Neural cell (in vitro differentiated cells): ENCODE measurements around the gene TMEM50B. TPM values are rescaled to one million over a fixed set of nuclear protein-coding genes. Genes with fewer than 3 reads are reported as not detected.
"Not testable (repeated sequence)": the region's sequence is repeated elsewhere in the genome, so short reads cannot be mapped to it uniquely, and the experiment has no call there.

Experiments used
- H2AFZ ChIP-seq: fragments of 200-600, 300-800 bp; sonication (generic), shearing (Covaris generic); 2 replicates; pipeline ENCODE4 v1.6.0; 2014; ENCODE audit warnings: low read depth, mild to moderate bottlenecking, antibody characterized with exemption, low read length, moderate library complexity
- H3F3A ChIP-seq: fragments of 200-600 bp; shearing (Covaris generic); 2 replicates; pipeline ENCODE4 v1.6.1; 2016; ENCODE audit warnings: mild to moderate bottlenecking, moderate library complexity, mixed read lengths, antibody characterized with exemption, low read length; ENCODE audit not compliant: insufficient read depth, poor library complexity, severe bottlenecking
- H3K27ac ChIP-seq: fragments of 200-600, 300-800 bp; sonication (generic), shearing (Covaris generic); 2 replicates; pipeline ENCODE4 v1.5.1; 2014; ENCODE audit warnings: mild to moderate bottlenecking, low read length, moderate library complexity
- H3K27me3 ChIP-seq: fragments of 300-800, 200-600 bp; sonication (generic), shearing (Covaris generic); 2 replicates; pipeline ENCODE4 v1.6.0; 2014; ENCODE audit warnings: mild to moderate bottlenecking, low read depth, low read length, moderate library complexity; ENCODE audit not compliant: insufficient read depth
- H3K36me3 ChIP-seq: fragments of 300-800, 200-600 bp; sonication (generic), shearing (Covaris generic); 2 replicates; pipeline ENCODE4 v1.5.1; 2014; ENCODE audit warnings: mild to moderate bottlenecking, antibody characterized with exemption, low read length, moderate library complexity; ENCODE audit not compliant: insufficient read depth
- H3K4me2 ChIP-seq: fragments of 300-800, 200-600 bp; sonication (generic), shearing (Covaris generic); 2 replicates; pipeline ENCODE4 v1.6.0; 2014; ENCODE audit warnings: mild to moderate bottlenecking, low read length
- H3K4me3 ChIP-seq: fragments of 300-800, 200-600 bp; sonication (generic), shearing (Covaris generic); 2 replicates; pipeline ENCODE4 v1.5.1; 2014; ENCODE audit warnings: mild to moderate bottlenecking, low read length, moderate library complexity
- H3K79me2 ChIP-seq: fragments of 200-600 bp; shearing (Covaris generic); replicated peaks from 2 replicates; pipeline ENCODE4 v1.6.0; 2014; ENCODE audit warnings: mild to moderate bottlenecking, low read length, moderate library complexity; ENCODE audit not compliant: insufficient read depth
- H3K9ac ChIP-seq: fragments of 300-800, 200-600 bp; sonication (generic), shearing (Covaris generic); 2 replicates; pipeline ENCODE4 v1.6.1; 2016; ENCODE audit warnings: mild to moderate bottlenecking, low read length, mixed read lengths
- H3K9me2 ChIP-seq: fragments of 200-600 bp; shearing (Covaris generic); 2 replicates; pipeline ENCODE4 v1.6.1; 2016; ENCODE audit warnings: mild to moderate bottlenecking, low read length, mixed read lengths; ENCODE audit not compliant: insufficient read depth
- H3K9me3 ChIP-seq: fragments of 200-600, 300-800 bp; sonication (generic), shearing (Covaris generic); 2 replicates; pipeline ENCODE4 v1.6.1; 2016; ENCODE audit warnings: mild to moderate bottlenecking, mixed run types, low read length, moderate library complexity, mixed read lengths
- H4K20me1 ChIP-seq: fragments of 200-600 bp; shearing (Covaris generic); 2 replicates; pipeline ENCODE4 v1.6.1; 2016; ENCODE audit warnings: mild to moderate bottlenecking, mixed run types; ENCODE audit not compliant: insufficient read depth
- CTCF ChIP-seq: fragments of 450-650 bp; IDR thresholded peaks from 2 replicates; pipeline ENCODE4 v1.5.1; 2014; ENCODE audit warnings: antibody characterized with exemption, mild to moderate bottlenecking, moderate library complexity; ENCODE audit not compliant: poor library complexity, severe bottlenecking
- EP300 ChIP-seq: fragments of 450-650 bp; conservative IDR thresholded peaks from 2 replicates; pipeline ENCODE4 v1.6.1; 2014; ENCODE audit warnings: antibody characterized with exemption, mild to moderate bottlenecking, moderate library complexity; ENCODE audit not compliant: poor library complexity, severe bottlenecking
- EZH2 ChIP-seq: fragments of 200-600, 300-800 bp; shearing (Covaris generic), sonication (generic); IDR thresholded peaks from 2 replicates; pipeline ENCODE4 v1.6.1; 2014; ENCODE audit warnings: antibody characterized with exemption, low read length, borderline replicate concordance, mild to moderate bottlenecking; ENCODE audit not compliant: insufficient read depth, poor library complexity, severe bottlenecking
- MXI1 ChIP-seq: fragments of 450-650 bp; conservative IDR thresholded peaks from 2 replicates; pipeline ENCODE4 v1.6.1; 2014; ENCODE audit warnings: antibody characterized with exemption, mild to moderate bottlenecking; ENCODE audit not compliant: poor library complexity, severe bottlenecking
- POLR2AphosphoS5 ChIP-seq: IDR thresholded peaks from 2 replicates; pipeline ENCODE4 v1.6.1; 2012
- RAD21 ChIP-seq: fragments of 450-650 bp; conservative IDR thresholded peaks from 2 replicates; pipeline ENCODE4 v1.6.1; 2014; ENCODE audit warnings: antibody characterized with exemption, mild to moderate bottlenecking, moderate library complexity
- REST ChIP-seq: IDR thresholded peaks from 2 replicates; pipeline ENCODE4 v1.6.1; 2012; ENCODE audit warnings: borderline replicate concordance
- SMC3 ChIP-seq: fragments of 450-650 bp; conservative IDR thresholded peaks from 2 replicates; pipeline ENCODE4 v1.6.1; 2014; ENCODE audit warnings: antibody characterized with exemption, mild to moderate bottlenecking, moderate library complexity; ENCODE audit not compliant: poor library complexity
- TAF1 ChIP-seq: IDR thresholded peaks from 2 replicates; pipeline ENCODE4 v1.6.1; 2012; ENCODE audit warnings: low read depth
- polyA plus RNA-seq: library from polyadenylated mRNA; depleted of rRNA; stranded (reverse); fragments of >200 nt; gene quantifications from 2 replicates; pipeline ENCODE4 v1.2.3, GENCODE V29; 2014

Gene TMEM50B
- polyA plus RNA-seq, 1 donor from 2014 or later: 69.4 TPM

GRCh38 chr21:33510826-33511225 lies 31.1 kb upstream of the TMEM50B start:
- Histone ChIP-seq H3K27ac (no peak overlapping the region), H3K27me3 (no peaks in the 10 kb centered on the region), H3K36me3 (no peaks in the 10 kb centered on the region)

GRCh38 chr21:33507003-33507402 lies 27.2 kb upstream of the TMEM50B start:
- not testable (repeated sequence) for H2AFZ ChIP-seq, H3K36me3 ChIP-seq, H3K27ac ChIP-seq, H3F3A ChIP-seq, H3K4me2 ChIP-seq, H3K9ac ChIP-seq, H3K27me3 ChIP-seq, H3K9me2 ChIP-seq, H3K79me2 ChIP-seq, H3K9me3 ChIP-seq, H3K4me3 ChIP-seq, H4K20me1 ChIP-seq

More at GRCh38 chr21:33510826-33511225, 31.1 kb upstream of the TMEM50B start:
- no peak for TF ChIP-seq SMC3
- no peak for TF ChIP-seq TAF1
- no peak for TF ChIP-seq REST
- TF ChIP-seq EZH2: no peak
- no peak for TF ChIP-seq MXI1
- TF ChIP-seq EP300: no peak
- no peak for TF ChIP-seq CTCF
- no peak for TF ChIP-seq POLR2AphosphoS5
- no peak for TF ChIP-seq RAD21
- H3K9me2 ChIP-seq: no peaks in the 10 kb centered on the region
- no peaks in the 10 kb centered on the region for H3K79me2 ChIP-seq
- no peak overlapping the region for H3K4me3 ChIP-seq
- H3K9me3 ChIP-seq: no peaks in the 10 kb centered on the region
- H4K20me1 ChIP-seq: no peaks in the 10 kb centered on the region
- H3F3A ChIP-seq: no peaks in the 10 kb centered on the region
- no peak overlapping the region for H3K4me2 ChIP-seq
- H2AFZ ChIP-seq: no peak overlapping the region
- H3K9ac ChIP-seq: no peak overlapping the region

- no peak overlapping the region for H3K9ac ChIP-seq
- no peaks in the 10 kb centered on the region for H3K27me3 ChIP-seq
- H3K9me3 ChIP-seq: no peaks in the 10 kb centered on the region
- H3F3A ChIP-seq: no peaks in the 10 kb centered on the region
- no peaks in the 10 kb centered on the region for H3K9me2 ChIP-seq
- H3K4me3 ChIP-seq: no peak overlapping the region
- no peaks in the 10 kb centered on the region for H3K79me2 ChIP-seq
- H3K4me2 ChIP-seq: no peak overlapping the region
- no peak overlapping the region for H3K27ac ChIP-seq
- H3K36me3 ChIP-seq: peaks cover 4% of the 10 kb centered on the region
- H4K20me1 ChIP-seq: no peaks in the 10 kb centered on the region
- no peak overlapping the region for H2AFZ ChIP-seq
- TF ChIP-seq TAF1: no peak
- no peak for TF ChIP-seq EZH2
- TF ChIP-seq CTCF: no peak
- no peak for TF ChIP-seq MXI1
- no peak for TF ChIP-seq SMC3
- no peak for TF ChIP-seq POLR2AphosphoS5
- no peak for TF ChIP-seq RAD21
- no peak for TF ChIP-seq REST
- TF ChIP-seq EP300: no peak
Measured at GRCh38 chr21:33505833-33506232, 26.1 kb upstream of the TMEM50B start.
